GM12801 (cell line): ENCODE data around the gene EFCAB11.

Experiments used
- TF ChIP-seq, protein P1 (sequence below): IDR thresholded peaks from one replicate; pipeline ENCODE4 v1.5.1; 2011; ENCODE audit warnings: control low read depth; ENCODE audit not compliant: insufficient read length; ENCODE audit errors: extremely low read depth

Gene EFCAB11

DNA sequence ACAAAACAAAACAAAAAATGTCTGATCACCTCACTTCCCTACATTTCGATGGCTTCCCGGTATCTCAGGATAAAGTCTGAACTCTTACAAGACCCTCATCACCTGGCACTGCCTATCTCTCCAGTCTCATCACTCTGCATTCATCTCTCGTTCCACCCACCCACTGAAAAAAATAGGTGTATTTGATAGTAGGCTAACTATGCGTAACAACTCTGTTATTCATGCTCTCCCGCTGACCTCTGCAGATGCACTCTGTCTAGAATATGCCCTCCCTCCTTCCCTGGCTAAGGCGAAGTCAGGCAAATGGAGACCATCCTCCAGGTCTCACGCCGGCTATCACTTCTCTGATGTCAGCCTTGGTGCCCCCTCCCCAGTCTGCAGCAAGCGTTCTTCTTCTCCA lies 44.9 kb downstream of the EFCAB11 start:
- TF ChIP-seq, protein P1, sequence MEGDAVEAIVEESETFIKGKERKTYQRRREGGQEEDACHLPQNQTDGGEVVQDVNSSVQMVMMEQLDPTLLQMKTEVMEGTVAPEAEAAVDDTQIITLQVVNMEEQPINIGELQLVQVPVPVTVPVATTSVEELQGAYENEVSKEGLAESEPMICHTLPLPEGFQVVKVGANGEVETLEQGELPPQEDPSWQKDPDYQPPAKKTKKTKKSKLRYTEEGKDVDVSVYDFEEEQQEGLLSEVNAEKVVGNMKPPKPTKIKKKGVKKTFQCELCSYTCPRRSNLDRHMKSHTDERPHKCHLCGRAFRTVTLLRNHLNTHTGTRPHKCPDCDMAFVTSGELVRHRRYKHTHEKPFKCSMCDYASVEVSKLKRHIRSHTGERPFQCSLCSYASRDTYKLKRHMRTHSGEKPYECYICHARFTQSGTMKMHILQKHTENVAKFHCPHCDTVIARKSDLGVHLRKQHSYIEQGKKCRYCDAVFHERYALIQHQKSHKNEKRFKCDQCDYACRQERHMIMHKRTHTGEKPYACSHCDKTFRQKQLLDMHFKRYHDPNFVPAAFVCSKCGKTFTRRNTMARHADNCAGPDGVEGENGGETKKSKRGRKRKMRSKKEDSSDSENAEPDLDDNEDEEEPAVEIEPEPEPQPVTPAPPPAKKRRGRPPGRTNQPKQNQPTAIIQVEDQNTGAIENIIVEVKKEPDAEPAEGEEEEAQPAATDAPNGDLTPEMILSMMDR: no peak

DNA sequence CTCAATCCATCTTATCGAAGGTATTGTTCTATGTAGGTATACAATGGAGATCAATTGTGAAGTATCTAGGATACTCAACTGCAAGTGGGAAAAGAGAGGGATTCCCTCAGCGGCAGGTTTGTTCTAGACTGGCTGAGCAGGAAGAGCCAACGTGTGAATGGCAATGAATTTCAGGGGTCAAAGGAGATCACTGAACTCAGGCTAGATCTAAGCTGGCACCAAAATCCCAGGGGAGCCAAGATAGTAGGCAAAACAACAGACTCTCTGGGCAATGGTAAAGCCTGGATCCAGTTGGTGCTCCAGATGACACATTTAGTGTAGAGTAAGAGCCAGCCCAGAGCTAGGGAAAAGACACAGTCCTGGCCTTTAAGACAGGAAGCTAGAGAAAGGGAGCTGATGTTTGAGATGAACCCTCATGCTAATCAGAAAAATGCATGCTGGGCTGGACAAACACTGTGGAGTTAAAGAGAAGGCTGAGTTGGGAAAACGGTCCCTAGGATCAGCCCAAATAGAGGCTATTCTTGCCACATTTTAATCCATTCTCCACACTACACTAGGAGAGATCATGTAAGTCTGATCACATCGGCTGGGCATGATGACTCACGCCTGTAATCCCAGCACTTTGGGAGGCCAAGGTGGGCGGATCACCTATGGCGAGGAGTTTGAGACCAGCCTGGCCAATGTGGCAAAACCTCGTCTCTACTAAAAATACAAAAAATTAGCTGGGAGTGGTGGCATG lies 45.6 kb downstream of the EFCAB11 start:
- TF ChIP-seq, protein P1: no peak

DNA sequence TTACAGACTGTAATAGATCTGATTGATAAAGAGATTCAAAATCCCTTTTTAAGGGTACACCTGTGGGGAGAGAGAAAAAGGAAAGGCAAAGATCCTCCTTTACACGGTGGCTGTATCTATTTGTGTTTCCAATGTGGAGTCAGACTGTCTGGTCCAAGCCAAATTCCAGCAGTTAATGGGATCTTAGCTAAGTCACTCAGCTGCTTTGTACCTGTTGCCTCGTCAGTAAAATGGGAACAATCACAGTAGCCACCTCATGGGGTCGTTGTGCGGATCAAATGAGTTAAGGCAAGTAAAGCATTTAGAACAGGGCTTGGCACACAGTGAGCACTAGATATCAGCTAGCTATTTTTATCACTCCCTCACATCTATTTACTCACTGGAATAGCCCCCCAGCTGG lies 46.9 kb downstream of the EFCAB11 start:
- TF ChIP-seq, protein P1: no peak

DNA sequence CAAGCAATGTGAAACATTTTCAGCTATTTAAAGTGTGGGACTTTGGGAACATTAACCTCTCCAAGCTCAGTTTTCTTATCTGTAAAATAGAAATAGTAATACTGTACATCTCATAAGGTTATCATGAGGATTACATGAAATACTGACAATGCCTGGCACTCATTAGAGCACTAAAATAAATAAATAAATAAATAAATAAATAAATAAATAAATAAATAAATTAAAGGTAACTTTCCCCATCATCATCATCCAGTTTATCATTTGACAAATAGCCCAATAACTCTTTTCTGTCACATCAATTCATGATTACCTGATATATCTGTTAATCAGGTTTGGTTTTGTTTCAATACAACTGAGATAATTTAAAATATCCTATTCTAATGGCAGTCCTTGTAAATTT lies 48.5 kb downstream of the EFCAB11 start:
- TF ChIP-seq, protein P1: no peak

DNA sequence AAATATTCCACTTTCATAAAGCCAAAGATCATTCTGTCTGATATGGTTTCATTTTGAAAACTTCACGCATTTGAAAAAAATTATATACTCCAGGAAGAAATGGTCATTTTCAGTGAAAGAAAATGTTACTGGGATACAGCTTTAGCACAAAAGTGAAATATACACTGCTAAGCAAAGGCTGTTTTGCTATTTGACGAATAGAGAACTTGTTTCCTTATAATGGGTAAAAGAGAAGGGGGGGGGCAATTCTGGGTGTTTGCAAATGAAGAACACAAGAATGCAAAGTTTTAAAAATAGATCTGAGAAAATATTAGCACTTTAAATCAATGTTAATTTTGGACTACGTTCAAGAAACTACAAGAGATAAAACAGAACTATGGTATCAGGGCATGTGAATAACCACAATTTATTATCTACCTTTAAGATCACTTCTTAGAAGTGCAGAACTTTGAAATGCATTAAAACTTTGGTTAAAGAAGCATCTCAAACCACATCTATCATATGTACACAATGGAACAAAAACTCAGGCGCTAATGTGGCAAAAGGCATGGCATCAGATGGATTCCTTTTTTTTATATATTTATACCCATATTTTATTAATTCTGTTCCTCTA lies 51.1 kb downstream of the EFCAB11 start:
- TF ChIP-seq, protein P1: no peak

DNA sequence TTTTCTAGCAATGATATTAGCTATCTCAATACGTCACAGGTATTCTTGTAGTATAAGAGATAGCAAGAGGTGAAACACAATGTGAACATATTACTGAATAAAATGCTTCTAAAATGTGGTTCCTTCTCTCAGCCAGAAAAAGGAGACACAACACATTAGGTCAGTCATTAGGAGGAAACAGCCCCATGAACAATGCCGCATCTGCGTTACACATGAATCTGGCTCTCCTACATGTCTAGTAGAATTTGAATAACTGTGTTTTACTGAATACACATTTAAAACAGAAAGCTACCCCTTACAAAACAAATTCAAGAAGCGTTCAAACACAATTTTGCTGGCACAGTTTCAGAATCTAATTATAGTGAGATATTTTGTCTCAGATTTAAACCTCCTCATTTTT lies 51.6 kb downstream of the EFCAB11 start:
- TF ChIP-seq, protein P1: no peak

DNA sequence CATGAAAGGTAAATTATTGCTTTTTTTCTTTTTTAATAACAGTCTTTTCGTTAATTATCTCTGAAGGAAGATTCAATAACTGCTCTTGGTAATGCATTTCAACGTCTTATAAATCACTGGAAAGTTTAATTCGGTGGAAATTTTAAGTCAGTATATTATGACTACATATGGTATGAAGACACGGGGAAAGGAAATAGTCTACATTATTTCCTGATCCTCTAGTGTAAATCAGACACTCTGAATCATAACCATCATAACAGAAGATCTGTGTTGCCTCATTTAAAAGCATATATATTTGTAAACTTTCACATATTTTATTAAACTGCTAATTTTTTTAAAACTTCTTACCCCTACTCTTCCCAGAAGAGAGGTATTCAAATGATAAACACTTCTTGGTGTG lies 53.7 kb downstream of the EFCAB11 start:
- TF ChIP-seq, protein P1: no peak
